ENCODE results near the gene FAM174C.

The FAM174C gene

DNA sequence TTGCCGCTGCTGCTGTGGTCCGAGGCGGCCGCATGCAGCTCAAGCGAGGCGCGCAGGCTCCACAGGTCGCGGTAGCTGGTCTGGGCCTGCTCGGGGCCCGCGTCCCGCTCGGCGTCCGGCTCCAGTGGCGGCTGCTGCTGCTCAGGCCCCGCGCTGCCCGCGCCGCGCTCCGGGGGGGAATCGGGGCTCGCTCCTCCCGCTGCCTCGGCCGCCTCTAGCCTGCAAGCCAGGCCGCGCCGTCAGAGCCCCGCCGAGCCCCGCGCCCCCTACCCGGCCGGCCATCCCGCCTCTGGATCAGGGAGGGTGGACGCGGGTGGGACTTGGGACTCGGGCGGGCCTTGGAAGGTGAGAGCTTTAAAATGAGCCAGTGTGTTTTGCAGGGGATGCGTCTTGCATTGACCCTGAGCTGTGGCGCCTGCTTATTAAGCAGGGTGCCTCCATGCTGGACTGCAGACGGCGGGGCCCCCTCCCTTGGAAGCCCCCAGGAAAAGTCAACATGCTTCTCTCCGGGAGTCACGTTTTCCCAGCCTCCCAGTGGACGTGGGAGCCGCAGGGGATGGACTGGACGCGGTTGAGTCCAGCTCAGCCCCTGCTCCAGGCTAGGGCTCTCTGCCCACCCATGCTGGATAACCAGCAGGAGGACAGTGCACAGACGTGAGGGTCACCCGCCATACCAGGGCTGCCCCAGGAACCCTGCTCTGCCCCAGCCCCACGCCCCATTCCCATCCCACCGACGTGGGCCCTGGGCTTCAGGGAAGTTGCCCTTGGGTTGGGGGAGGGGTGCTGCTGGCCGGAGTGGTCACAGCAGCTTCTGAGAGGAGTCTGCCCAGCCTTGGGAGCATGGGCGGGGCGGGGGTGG, 45.2 kb upstream of the FAM174C start:
- CTCF ChIA-PET, result interaction anchor here (0.8 kb wide), 1 partner anchor 36 kb away, joined by 4 read pairs; no protein-coding TSS in a partner anchor
- Histone ChIP-seq H3K9me3 (ENCODE audit: control insufficient read depth, insufficient read depth, low read depth, low read length) (no peaks in the 10 kb centered on the region), H3K4me3 (ENCODE audit: low read depth, low read length) (no peak overlapping the region), H3K27ac (ENCODE audit: extremely low read depth, low read depth, low read length) (no peak overlapping the region), H3K4me1 (ENCODE audit: control insufficient read depth, insufficient read depth, low read length) (no peaks in the 10 kb centered on the region), H3K36me3 (ENCODE audit: control insufficient read depth in 2 of 2, insufficient read depth in 1 of 2, low read length in 2 of 2) (peaks cover 0 to 60% of the 10 kb centered on the region in 2 experiments; a peak in 2 of 3 replicates)
- no peak for TF ChIP-seq ZNF280D (tag by site-specific recombination; IDR thresholded peaks at IDR 0.05)
- TF ChIP-seq ZNF600 (tag by site-specific recombination; IDR thresholded peaks at IDR 0.05), result peak; percentile 79
- TF ChIP-seq TSHZ1 (tag by site-specific recombination; IDR thresholded peaks at IDR 0.05; ENCODE audit: borderline replicate concordance), result no peak
- POLR2A ChIA-PET, result interaction anchor here (1.1 kb wide), 1 partner anchor 39 kb away, joined by 4 read pairs; the partner anchor contains the start of gene CIRBP

GRCh38 chr19:1230783-1231489, 44.4 kb upstream of the FAM174C start:
- TF ChIP-seq KLF7 (tag by site-specific recombination; IDR thresholded peaks at IDR 0.05; ENCODE audit: borderline replicate concordance) (no peak), KLF8 (tag by site-specific recombination; IDR thresholded peaks at IDR 0.05) (peak; percentile 54; the same call in 1 of the 2 replicates), IKZF3 (tag by site-specific recombination; IDR thresholded peaks at IDR 0.05) (no peak), ZBTB48 (tag by site-specific recombination; IDR thresholded peaks at IDR 0.05) (no peak), ZNF629 (tag by site-specific recombination; IDR thresholded peaks at IDR 0.05) (no peak), SP2 (tag by site-specific recombination; IDR thresholded peaks at IDR 0.05) (peak; percentile 37; the same call in 1 of the 2 replicates), MZF1 (tag by site-specific recombination; IDR thresholded peaks at IDR 0.05; ENCODE audit: borderline replicate concordance) (no peak), ZNF239 (tag by site-specific recombination; IDR thresholded peaks at IDR 0.05) (no peak), GLIS1 (tag by site-specific recombination; IDR thresholded peaks at IDR 0.05) (peak; percentile 43), HOXD13 (CRISPR knock-in tag; IDR thresholded peaks at IDR 0.05; ENCODE audit: borderline replicate concordance) (no peak), HIC1 (tag by site-specific recombination; IDR thresholded peaks at IDR 0.05) (peak; percentile 15; the same call in 1 of the 2 replicates), ZNF266 (tag by site-specific recombination; IDR thresholded peaks at IDR 0.05; ENCODE audit: low read depth) (no peak), GLIS2 (tag by site-specific recombination; IDR thresholded peaks at IDR 0.05) (peak; percentile 60; the same call in 1 of the 2 replicates), ZNF660 (tag by site-specific recombination; IDR thresholded peaks at IDR 0.05) (no peak), KLF1 (tag by site-specific recombination; IDR thresholded peaks at IDR 0.05) (peak; percentile 41), ZNF24 (tag by site-specific recombination; IDR thresholded peaks at IDR 0.05) (no peak)
- TF ChIP-seq, protein P1, sequence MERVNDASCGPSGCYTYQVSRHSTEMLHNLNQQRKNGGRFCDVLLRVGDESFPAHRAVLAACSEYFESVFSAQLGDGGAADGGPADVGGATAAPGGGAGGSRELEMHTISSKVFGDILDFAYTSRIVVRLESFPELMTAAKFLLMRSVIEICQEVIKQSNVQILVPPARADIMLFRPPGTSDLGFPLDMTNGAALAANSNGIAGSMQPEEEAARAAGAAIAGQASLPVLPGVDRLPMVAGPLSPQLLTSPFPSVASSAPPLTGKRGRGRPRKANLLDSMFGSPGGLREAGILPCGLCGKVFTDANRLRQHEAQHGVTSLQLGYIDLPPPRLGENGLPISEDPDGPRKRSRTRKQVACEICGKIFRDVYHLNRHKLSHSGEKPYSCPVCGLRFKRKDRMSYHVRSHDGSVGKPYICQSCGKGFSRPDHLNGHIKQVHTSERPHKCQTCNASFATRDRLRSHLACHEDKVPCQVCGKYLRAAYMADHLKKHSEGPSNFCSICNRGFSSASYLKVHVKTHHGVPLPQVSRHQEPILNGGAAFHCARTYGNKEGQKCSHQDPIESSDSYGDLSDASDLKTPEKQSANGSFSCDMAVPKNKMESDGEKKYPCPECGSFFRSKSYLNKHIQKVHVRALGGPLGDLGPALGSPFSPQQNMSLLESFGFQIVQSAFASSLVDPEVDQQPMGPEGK (tag by site-specific recombination; IDR thresholded peaks at IDR 0.05), result peak; percentile 46
- Histone ChIP-seq H3K4me1 (ENCODE audit: control insufficient read depth, insufficient read depth, low read length) (no peaks in the 10 kb centered on the region), H3K9me3 (ENCODE audit: control insufficient read depth, insufficient read depth, low read depth, low read length) (no peaks in the 10 kb centered on the region), H3K4me3 (ENCODE audit: low read depth, low read length) (no peak overlapping the region), H3K36me3 (ENCODE audit: control insufficient read depth in 2 of 2, insufficient read depth in 1 of 2, low read length in 2 of 2) (peaks cover 0 to 62% of the 10 kb centered on the region in 2 experiments; a peak in 1 of 3 replicates), H3K27ac (ENCODE audit: extremely low read depth, low read depth, low read length) (no peak overlapping the region)
- ChIA-PET POLR2A (no interaction called here), CTCF (interaction anchor here (0.8 kb wide), 1 partner anchor 36 kb away, joined by 4 read pairs; no protein-coding TSS in a partner anchor)
